Stimulated activated CD8-positive, alpha-beta memory T cell treated with anti-CD3 and anti-CD28 coated beads, Interleukin-4, amount 100 ng/mL, for 48 hours (primary cell): ENCODE data around the gene TROAP.
"Not testable (repeated sequence)": the region's sequence is repeated elsewhere in the genome, so short reads cannot be mapped to it uniquely, and the experiment has no call there.

Source experiments
- DNase-seq: peaks from one replicate; pipeline ENCODE4 v3.0.0-alpha.2; 2020

The TROAP gene

DNA sequence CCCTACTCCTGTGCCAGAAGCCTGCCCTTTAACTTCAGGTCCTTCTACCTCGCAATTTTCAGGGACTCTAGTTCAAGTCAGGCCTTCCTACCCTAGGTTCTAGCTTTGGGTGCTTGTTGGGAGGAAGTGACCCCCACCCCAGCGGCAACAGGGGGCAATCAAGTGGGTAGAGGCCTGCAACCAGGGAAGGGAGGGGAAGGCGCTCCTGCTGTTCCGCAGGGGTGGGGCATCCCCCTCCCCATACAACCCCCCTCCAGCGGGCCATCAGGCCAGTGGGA lies 28.3 kb upstream of the TROAP start:
- DNase-seq = no peak

DNA sequence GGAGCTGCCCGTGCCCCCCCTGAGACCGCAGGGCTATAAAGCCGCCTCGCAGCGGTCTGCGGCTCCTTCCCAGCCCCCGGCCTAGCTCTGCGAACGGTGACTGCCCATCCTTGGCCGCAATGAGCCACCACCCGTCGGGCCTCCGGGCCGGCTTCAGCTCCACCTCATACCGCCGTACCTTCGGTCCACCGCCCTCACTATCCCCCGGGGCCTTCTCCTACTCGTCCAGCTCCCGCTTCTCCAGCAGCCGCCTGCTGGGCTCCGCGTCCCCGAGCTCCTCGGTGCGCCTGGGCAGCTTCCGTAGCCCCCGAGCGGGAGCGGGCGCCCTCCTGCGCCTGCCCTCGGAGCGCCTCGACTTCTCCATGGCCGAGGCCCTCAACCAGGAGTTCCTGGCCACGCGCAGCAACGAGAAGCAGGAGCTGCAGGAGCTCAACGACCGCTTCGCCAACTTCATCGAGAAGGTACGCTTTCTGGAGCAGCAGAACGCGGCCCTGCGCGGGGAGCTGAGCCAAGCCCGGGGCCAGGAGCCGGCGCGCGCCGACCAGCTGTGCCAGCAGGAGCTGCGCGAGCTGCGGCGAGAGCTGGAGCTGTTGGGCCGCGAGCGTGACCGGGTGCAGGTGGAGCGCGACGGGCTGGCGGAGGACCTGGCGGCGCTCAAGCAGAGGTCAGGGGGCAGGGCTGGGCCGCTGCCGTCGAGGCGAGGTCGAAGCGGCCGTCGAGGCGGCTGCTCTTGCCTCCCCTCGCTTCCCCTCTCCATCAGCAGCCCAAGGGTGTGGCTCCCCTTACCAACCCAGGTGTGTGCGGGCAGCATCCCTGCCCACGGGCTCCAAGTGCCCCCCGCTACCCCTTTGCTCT lies 27.7 kb upstream of the TROAP start, which contains the start of gene PRPH:
TSS of gene PRPH (plus strand) at position 66 of the 855 bp plus-strand sequence. CDS start at position 120, 54 bp downstream.
- no peak for DNase-seq

DNA sequence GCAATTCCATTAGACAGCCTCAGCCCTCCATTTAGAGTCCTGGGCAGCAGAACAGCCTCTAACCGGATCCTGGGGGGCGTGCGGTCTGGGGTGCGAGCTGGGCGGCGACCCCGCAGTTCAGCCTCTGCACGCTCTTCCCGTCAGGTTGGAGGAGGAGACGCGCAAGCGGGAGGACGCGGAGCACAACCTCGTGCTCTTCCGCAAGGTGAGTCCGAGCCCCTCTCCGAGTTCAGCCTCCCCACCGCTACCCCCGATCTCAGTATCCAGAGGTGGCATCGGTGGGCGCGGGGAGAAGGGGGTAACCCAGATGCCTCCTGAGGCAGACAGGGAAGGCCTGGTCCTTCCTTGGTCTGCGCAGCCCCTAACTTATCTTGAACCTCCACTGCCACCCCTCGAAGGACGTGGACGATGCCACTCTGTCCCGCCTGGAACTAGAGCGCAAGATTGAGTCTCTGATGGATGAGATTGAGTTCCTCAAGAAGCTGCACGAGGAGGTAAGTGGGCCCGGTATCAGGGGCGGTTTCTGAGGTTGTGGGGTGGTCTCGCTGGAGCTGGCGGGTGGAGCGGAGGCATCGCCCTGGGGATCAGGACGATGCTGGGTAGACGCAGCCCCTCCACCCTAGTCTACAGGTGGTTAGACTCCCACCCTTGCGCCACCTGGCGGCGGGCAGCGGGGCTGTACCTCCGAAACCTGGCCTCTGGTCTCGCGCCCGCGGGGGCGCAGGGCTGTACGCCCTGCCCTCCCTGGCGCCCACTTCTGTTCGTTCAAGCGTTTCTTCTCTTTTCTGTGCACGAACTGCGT lies 26.8 kb upstream of the TROAP start:
- peak; percentile 84 for DNase-seq

DNA sequence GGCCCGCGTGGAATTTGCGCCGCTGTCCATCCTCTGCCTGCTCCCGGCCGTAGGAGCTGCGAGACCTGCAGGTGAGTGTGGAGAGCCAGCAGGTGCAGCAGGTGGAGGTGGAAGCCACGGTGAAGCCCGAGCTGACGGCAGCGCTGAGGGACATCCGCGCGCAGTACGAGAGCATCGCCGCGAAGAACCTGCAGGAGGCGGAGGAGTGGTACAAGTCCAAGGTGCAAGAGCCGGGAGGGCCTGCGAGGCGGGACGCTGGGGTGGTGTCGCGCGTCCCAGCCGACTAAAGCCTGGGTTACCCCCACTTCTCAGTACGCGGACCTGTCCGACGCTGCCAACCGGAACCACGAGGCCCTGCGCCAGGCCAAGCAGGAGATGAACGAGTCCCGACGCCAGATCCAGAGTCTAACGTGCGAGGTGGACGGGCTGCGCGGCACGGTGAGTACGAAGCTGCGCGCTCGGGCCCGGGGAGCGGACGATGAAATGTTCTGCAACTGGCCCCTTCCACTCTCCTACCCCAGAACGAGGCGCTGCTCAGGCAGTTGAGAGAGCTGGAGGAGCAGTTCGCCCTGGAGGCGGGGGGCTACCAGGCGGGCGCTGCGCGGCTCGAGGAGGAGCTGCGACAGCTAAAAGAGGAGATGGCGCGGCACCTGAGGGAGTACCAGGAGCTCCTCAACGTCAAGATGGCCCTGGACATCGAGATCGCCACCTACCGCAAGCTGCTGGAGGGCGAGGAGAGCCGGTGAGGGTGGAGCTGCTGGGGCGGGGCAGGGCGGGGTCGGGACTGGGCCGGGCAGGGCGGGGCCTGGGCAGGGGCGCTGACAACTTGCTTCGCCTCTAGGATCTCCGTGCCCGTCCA lies 26.0 kb upstream of the TROAP start:
- DNase-seq = peak; percentile 62

DNA sequence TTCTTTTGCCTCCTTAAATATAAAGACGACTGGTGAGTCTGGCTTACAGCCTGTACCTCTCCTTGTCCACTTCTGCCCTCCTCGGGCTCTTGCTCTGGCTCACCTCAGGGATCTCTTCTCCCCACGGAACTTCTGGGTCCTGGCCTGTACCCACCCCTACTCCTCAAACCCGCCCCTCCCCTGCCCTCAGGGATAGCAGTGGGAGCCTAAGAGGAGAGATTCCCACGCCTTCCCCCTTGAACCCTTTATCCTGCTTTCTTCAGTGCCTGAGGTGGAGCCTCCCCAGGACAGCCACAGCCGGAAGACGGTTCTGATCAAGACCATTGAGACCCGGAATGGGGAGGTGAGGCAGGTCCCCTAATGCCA lies 25.4 kb upstream of the TROAP start:
- DNase-seq = no peak

DNA sequence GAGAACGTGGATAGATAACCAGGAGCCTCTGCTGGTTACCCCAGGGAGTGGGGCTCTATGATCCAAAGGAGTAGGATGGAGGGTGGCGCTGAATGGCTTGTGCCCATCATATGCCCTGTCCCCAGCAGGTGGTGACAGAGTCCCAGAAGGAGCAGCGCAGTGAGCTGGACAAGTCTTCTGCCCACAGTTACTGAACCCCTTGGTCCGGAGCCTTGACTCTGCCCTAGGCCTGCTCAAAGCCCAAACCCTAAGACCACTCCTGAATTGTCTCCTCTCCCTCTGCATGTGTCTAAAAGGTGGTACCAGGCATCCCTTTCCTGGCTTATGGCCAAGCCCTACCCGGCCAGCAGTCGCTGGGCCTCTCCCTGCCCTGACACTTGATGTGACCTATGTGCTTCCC lies 24.9 kb upstream of the TROAP start:
- DNase-seq = no peak

DNA sequence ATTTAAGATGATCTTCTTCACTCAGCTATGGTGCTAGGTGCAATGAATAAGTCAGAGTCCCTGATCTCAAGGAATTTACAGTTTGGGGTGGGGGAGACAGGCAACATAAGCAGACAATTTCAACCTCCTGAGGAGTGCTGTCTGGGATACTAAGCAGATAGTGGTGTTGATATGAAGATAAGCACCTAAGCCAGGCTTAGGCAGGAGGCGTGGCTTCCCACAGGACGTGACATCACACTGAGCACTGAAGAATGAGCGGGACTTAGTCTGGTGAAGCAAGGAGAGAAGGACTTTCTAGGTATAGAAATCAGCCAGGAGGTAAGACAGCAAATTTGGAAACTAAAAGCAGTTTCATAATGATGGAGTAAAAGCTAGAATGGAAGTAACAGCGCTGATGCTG lies 21.3 kb upstream of the TROAP start:
- peak; percentile 72 for DNase-seq

DNA sequence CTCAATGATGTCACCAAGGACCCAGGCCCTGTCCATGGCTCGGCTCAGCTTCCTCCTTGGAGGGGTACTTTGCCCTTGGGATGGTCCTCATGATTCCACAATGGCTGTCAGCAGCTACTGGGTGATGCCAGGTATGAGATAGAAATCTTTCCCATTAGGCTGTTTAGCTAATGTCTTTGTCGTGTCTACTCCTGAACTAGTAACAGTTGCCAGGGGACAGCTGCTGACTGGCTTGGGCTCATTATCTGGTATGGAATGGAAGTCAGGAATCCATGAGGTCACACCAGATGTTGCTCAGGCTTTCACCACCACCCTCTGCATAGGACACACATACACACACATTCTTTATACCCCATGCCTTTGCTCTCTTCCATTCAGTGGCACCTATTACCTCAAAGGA lies 18.9 kb upstream of the TROAP start:
- DNase-seq = no peak

DNA sequence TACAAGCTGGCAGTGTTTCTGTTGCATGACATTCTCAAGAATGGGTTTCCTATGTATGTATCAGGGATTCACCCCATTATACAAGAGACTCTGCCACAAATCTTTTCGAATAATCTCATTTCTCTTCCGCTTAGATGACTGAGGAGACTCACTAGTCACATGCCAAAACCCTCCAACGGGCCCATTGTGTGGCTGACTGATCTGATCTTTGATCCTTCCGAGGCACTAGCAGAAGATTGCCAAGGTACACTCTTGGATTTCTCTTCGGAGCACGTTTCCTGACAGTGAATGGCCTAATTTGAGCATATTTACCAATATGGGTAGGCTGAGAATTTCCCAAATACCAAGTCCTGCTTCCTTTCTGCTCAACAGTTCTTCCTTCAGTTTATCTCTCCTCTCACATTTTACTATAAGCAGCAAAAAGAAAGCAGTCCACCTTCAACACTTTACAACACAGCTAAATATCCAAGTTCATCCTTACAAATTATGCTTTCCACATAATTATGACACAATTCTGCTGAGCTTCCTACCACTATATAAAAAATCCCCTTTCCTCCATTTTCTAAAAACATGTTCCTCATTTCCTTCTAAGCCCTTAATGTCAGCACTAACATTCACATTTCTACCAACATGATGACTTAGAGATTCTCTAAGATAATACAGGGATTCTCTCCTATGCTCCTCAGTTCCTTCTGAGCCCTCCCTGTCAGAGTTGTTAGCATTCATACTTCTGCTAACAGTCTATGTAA lies 17.1 kb upstream of the TROAP start:
- no peak for DNase-seq

DNA sequence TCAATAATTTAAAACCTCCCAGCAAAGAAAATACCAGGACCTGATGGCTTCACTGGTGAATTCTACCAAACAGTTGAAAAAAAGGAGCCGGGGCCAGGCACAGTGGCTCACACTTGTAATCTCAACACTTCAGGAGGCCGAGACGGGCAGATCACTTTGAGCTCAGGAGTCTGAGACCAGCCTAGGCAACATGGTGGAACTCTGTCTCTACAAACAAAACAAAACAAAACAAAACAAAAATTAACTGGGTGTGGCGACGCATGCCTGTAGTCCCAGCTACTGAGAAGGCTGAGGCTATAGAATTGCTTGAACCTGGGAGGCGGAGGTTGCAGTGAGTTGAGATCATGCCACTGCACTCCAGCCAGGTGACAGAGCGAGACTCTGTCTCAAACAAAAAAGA lies 13.7 kb upstream of the TROAP start:
- no peak for DNase-seq

DNA sequence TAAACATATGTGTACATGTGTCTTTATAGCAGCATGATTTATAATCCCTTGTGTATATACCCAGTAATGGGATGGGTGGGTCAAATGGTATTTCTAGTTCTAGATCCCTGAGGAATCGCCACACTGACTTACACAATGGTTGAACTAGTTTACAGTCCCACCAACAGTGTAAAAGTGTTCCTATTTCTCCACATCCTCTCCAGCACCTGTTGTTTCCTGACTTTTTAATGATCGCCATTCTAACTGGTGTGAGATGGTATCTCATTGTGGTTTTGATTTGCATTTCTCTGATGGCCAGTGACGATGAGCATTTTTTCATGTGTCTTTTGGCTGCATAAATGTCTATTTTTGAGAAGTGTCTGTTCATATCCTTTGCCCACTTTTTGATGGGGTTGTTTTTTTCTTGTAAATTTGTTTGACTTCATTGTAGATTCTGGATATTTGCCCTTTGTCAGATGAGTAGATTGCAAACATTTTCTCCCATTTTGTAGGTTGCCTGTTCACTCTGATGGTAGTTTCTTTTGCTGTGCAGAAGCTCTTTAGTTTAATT lies 12.5 kb upstream of the TROAP start:
- DNase-seq = not testable (repeated sequence)

DNA sequence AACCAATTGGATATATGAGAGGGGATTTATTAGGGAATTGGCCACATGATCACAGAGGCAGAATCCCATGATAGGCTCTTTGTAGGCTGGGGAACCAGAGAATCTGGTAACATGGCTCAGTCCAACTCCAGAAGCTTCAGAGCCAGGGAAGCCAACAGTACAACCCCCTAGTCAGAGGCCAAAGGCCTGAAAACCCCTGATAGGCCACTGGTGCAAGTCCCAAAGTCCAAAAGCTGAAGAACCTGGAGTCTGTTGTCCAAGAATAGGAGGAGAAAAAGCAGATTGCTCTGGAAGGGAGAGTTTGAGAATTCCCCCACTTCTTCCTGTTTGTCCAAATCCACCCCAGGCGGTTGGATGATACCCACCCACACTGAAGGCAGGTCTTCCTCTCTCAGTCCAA lies 8.2 kb upstream of the TROAP start:
- DNase-seq = no peak

DNA sequence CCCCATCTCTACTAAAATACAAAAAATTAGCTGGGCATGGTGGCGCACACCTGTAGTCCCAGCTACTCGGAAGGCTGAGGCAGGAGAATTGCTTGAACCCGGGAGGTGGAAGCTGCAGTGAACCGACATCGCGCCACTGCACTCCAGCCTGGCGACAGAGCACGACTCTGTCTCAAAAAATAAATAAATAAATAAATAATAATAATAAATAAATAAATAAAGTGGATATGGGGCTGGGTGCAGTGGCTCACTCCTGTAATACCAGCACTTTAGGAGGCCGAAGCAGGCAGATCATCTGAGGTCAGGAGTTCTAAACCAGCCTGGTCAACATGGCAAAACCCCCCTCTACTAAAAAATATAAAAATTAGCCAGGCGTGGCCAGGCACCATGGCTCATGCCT lies 5.9 kb upstream of the TROAP start:
- DNase-seq = not testable (repeated sequence)

DNA sequence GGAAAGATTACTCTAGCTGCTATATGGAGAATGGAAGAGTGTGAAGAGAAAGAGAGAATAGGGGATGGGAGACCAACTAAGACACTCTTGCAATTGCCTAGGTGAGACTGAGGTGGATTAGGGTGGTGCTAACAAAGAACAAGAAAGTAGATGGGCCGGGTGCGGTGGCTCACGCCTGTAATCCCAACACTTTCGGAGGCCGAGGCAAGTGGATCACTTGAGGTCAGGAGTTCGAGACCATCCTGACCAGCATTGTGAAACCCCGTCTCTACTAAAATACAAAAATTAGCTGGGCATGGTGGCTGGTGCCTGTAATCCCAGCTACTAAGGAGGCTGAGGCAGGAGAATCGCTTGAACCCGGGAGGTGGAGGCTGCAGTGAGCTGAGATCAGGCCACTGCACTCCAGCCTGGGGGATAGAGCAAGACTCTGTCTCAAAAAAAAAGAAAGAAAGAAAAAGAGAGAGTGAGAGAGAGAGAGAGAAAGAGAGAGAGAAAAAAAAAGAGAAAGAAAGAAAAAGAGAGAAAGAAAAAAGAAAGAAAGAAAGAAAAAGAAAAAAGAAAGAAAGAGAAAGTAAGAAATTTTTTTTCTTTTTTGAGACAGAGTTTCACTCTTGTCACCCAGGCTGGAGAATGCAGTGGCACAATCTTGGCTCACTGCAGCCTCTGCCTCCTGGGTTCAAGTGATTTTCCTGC lies 2.5 kb upstream of the TROAP start:
- DNase-seq = not testable (repeated sequence)

DNA sequence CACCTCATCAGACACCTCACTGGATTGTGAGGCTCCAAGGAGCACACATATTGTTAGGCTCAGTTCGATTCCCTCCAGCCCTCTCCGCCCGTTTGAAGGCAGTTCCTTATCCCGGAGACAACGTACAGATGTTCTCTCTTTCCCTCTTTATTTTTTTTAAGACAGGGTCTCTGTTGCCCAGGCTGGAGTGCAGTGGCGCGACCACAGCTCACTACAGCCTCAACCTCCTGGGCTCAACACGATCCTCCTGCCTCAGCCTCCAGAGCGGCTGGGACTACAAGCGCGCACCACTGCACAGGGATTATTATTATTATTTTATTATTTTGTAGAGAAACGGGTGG lies 718 bp upstream of the TROAP start:
- no peak for DNase-seq

DNA sequence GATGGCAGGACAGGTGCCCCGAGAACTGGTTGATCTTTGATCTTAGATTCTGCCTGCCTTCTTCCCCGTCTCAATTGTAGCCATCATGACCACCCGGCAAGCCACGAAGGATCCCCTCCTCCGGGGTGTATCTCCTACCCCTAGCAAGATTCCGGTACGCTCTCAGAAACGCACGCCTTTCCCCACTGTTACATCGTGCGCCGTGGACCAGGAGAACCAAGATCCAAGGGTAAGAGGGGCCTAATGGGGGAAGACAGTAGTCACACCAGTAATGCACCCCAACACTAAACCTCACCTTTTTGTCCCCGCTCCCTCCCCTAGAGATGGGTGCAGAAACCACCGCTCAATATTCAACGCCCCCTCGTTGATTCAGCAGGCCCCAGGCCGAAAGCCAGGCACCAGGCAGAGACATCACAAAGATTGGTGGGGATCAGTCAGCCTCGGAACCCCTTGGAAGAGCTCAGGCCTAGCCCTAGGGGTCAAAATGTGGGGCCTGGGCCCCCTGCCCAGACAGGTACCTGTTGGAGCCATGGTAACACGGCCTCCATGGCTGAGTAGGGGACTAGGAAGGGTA lies 556 bp downstream of the TROAP start:
- no peak for DNase-seq

DNA sequence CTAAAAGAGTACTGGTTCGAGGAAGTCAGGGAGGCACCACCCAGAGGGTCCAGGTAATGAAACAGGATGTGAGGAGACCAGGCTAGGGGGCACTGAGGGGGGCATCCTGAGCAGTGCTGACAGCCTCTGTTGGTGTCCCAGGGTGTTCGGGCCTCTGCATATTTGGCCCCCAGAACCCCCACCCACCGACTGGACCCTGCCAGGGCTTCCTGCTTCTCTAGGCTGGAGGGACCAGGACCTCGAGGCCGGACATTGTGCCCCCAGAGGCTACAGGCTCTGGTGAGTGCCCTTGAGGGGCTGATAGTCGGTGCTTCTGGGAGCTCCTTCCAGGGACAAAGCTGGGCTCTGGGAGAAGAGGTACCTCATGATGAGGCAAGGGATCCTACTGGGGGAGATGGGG lies 2.6 kb downstream of the TROAP start:
- no peak for DNase-seq

DNA sequence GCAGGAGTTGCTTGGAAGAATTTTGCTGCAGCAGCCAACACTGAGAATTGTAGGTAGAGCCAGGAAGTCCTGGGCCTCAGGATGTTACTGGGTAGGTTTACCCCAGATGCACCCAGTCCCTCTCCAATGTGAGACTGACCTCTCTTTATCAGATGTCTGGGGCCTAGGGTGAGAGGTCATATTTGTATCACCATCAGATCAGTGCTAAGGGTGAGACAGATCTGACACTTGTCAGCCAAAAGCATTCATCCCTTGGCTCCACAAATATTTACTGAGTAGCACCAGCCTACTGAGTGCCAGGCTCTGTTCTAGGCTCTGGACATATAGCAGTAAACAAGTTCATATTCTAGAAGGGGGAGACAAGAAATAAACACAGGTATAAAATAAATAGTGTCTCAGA lies 4.3 kb downstream of the TROAP start:
- no peak for DNase-seq

DNA sequence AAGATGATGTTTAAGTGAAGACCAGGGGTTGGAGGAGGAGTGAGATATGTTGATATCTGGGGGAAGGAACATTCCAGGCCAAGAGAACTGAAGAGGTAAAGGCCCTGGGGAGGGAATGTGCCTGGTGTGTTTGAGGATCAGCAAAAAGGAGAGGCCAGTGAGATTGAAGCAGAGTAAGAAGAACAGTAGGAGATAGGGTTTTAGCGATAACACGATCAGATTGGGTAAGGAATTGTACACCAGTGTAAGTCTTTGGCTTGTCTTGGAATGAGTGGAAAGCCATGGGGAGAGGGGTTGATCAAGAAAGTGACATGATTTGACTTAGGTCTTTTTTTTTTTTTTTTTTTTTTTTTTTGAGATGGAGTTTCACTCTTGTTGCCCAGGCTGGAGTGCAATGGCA lies 4.8 kb downstream of the TROAP start:
- no peak for DNase-seq

DNA sequence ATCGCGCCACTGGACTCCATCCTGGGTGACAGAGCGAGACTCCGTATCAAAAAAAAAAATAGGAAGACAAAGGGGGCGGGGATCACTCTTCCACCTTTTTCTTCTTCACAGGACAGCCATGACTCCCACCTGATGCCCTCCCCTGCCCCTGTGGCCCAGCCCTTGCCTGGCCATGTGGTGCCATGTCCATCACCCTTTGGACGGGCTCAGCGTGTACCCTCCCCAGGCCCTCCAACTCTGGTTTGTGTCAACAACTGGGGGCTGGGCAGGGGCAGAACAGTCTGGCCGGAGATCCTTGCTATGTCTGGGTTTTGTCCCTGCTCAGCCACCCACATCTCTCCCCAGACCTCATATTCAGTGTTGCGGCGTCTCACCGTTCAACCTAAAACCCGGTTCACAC lies 5.8 kb downstream of the TROAP start:
- no peak for DNase-seq

DNA sequence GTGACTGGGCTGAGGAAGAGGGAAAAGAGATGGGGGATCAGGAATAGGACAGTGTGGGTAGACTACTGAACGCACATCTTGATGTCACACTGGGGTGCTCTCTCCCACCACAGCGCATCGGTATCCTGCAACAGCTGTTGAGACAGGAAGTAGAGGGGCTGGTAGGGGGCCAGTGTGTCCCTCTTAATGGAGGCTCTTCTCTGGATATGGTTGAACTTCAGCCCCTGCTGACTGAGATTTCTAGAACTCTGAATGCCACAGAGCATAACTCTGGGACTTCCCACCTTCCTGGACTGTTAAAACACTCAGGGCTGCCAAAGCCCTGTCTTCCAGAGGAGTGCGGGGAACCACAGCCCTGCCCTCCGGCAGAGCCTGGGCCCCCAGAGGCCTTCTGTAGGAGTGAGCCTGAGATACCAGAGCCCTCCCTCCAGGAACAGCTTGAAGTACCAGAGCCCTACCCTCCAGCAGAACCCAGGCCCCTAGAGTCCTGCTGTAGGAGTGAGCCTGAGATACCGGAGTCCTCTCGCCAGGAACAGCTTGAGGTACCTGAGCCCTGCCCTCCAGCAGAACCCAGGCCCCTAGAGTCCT lies 7.1 kb downstream of the TROAP start:
- DNase-seq = peak; percentile 11
